ENCODE results near the gene PCSK7.
"Not testable (repeated sequence)": the region's sequence is repeated elsewhere in the genome, so short reads cannot be mapped to it uniquely, and the experiment has no call there.

Gene PCSK7

DNA sequence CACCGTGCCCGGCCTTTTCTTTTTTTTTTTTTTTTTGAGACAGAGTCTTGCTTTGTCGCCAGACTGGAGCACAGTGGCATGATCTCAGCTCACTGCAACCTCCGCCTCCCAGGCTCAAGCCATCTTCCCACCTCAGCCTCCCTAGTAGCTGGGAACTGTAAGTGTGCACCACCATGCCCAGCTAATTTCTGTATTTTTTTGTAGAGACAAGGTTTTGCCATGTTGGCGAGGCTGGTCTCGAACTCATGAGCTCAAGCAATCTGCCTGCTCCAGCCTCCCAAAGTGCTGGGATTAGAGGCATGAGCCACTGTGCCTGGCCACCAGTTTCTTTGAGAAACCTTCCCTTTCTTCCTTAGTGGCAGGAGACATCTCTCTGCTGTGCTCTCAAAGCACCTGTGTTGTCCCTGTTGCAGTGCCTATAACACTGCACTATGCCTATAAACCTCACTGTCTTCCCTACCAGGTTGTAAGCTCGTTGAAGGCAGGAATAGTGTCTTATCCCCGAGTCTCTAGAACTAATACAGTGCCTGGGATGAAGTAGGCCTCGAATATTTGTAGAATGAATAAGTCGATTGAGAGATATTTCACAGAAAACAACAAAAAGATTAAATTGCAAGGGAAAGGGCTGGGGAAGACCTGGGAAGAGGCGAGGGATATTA lies 19.0 kb downstream of the PCSK7 start:
- no peak for DNase-seq

- no peak for DNase-seq
These were observed 21.3 kb downstream of the PCSK7 start for GRCh38 chr11:117210620-117211019.

GRCh38 chr11:117209351-117210125 lies 22.3 kb downstream of the PCSK7 start:
- not testable (repeated sequence) for DNase-seq

- not testable (repeated sequence) for DNase-seq
These were observed 23.2 kb downstream of the PCSK7 start for GRCh38 chr11:117208710-117209109.

- DNase-seq = not testable (repeated sequence)
These were observed 24.4 kb downstream of the PCSK7 start for GRCh38 chr11:117207481-117207880.

- DNase-seq = not testable (repeated sequence)
These were observed 25.0 kb downstream of the PCSK7 start for GRCh38 chr11:117206859-117207258.

GRCh38 chr11:117206111-117206510 lies 25.8 kb downstream of the PCSK7 start:
- not testable (repeated sequence) for DNase-seq

DNA sequence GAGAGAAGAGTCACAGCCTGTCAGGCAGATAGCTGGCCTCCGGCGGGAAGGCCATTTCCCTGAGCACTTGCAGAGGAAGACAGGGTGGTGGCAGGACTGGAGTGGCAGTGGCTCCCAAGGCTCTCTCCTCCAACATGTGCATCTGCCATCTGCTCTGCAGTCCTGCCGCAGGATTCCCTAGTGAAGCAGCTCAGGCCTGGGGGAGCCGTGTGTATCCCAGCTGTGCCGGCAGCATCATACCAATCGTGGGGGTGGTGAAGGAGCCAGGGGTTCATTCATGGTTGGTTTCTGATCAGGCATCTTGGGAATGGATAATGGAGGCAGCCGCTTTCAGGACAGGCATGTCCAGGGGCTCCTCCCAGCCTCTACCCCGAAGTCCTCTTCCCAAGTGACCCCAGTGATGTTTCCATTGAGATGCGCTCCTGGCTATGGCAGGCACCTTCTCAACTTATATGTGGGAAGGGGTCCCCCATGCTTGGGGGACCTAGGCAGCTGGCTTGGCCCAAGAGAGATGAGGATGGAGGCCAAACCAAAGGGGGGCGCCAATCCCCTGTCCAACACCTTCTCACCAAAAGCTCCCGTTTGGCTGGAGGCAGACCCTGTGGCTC lies 26.6 kb downstream of the PCSK7 start:
- DNase-seq = no peak

GRCh38 chr11:117204283-117205080 lies 27.4 kb downstream of the PCSK7 start:
- no peak for DNase-seq

DNA sequence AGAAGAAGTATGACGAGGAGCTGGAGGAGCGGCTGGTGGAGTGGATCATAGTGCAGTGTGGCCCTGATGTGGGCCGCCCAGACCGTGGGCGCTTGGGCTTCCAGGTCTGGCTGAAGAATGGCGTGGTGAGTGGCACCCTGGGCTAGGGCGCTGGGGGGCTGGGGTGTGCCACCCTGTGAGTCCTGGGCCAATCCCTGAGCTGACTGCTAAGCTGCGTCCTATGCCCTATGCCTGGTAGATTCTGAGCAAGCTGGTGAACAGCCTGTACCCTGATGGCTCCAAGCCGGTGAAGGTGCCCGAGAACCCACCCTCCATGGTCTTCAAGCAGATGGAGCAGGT lies 28.8 kb downstream of the PCSK7 start:
- no peak for DNase-seq

DNA sequence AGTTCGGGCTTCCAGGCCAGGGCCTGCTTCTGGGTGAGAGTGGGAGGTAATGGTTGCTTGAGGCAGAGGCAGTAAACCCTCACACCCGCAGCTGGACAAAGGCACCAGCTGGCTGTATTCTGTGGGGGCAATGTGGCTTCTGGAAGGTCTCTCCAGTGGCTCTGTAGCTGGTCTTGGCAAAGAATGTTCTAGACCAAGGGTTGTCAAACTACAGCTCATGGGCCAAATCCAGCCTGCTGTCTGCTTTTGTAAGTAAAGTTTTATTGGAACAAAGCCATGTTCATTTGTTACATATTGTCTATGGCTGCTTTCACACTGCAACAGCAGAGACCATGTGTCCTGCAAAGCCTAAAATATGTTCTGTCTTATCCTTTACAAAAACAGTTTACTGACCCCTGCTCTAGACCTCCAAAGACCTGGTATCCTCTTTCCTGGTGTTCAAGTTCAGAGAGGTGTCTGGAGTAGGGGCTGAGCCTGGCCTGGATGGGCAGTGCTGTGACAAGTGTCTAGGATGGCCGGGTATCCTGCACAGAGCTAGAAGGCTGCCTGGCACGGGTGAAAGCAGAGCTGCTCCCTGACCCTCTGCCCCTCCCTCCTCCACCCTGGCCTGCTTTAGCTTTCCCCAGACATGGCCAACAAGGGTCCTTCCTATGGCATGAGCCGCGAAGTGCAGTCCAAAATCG lies 29.3 kb downstream of the PCSK7 start:
- DNase-seq = no peak

DNA sequence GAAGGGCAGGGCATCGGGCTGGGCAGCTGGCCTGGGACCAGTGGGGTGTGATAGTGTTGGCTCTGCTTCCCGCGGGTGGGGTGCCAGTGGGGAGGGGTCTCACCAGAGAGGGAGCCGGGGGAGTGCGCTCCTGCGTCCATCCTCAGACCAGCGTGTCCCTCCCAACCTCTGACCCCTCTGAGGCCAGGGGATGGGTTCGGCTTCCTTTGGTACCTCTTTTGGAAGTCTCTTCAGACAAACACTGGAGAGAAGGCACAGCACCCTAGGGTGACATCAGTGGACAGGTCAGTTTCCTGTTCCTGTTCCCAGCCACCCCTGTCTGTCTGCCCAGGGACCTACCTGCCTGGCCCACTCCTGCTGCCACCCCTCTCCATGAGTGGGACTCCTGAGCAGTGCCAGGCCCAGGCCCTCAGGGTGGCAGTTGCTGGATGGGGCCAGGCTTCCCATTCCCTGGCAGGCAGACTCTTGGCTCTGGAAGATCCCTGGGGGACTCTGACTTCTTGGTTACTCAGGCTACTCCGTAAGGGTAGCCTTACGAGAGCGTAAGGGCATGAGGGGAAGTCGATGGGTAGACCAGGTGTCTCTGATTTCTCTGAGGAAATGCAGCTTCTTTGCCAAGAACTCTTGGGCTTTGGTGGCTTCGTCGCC lies 30.1 kb downstream of the PCSK7 start:
- DNase-seq = no peak

GRCh38 chr11:117200813-117201657 lies 30.8 kb downstream of the PCSK7 start:
- DNase-seq = no peak

DNA sequence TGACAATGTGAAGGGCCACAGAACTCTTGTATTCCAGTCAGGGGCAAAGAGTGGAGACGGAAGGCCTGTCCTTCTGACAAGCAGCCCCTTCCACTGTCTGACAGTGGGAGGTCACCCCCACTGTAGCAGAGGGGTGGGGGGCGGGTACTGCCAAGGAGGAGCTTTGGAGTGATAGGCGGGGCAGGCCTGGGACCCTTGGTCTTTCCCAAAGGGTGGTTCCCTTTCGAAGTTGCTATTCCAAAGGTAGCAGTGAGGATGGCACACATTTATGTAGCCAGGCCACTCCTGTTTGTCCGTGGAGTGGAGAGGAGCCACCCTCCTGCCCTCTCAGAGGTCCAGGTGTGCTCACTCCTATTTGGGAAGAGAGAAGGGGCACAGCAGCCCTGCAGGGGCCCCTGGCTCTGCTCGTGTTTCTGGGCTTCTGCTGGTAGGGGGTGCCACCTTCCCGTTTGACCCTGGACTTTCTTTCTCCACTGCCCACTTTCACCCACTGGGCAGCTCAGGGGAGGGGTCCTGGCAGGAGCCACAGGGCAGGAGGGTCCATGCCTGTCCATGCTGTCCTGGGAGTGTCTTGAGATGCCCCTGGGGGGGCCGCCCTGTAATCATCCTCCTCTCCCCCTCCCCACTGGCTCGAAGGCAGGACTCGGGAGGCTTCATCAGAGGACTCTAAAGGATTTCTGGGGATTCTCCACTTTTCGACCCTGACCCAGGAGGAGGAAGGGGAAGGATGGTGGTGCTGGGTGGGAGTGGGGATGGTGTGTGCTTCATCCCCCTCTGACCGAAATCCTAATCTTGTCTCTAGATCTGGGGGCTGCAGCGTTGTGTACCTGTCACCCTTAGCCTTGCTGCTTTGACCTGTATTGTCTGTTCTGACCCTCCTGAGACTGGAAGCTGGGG lies 31.7 kb downstream of the PCSK7 start:
- no peak for DNase-seq

- DNase-seq = no peak
These were observed 32.6 kb downstream of the PCSK7 start, which contains the start of gene TAGLN for GRCh38 chr11:117199053-117199915. TAGLN (plus strand) TSS chr11:117199370; CDS start chr11:117203014, 3,644 bp downstream.

- DNase-seq = no peak
These were observed 33.3 kb downstream of the PCSK7 start for GRCh38 chr11:117198613-117199012.

- DNase-seq = no peak
These were observed 34.1 kb downstream of the PCSK7 start for GRCh38 chr11:117197516-117198456.

DNA sequence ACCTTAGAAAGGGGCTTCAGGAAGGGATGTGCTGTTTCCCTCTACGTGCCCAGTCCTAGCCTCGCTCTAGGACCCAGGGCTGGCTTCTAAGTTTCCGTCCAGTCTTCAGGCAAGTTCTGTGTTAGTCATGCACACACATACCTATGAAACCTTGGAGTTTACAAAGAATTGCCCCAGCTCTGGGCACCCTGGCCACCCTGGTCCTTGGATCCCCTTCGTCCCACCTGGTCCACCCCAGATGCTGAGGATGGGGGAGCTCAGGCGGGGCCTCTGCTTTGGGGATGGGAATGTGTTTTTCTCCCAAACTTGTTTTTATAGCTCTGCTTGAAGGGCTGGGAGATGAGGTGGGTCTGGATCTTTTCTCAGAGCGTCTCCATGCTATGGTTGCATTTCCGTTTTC lies 34.9 kb downstream of the PCSK7 start:
- DNase-seq = no peak
